Smooth muscle cell (in vitro differentiated cells): ENCODE results near the gene KRT222. TPM values are rescaled to one million over a fixed set of nuclear protein-coding genes. Genes with fewer than 3 reads are reported as not detected.

Experiments used
- DNase-seq: peaks from one replicate; lab custom pipeline; 2025; ENCODE audit not compliant: unreplicated experiment; lab: John Stamatoyannopoulos, UW
- H2AFZ ChIP-seq: fragments of 200-600 bp; sonication (generic); 2 replicates; pipeline ENCODE4 v1.6.0; 2016; ENCODE audit warnings: antibody characterized with exemption, low read depth, mild to moderate bottlenecking
- H3F3A ChIP-seq: fragments of 200-600 bp; sonication (generic); 2 replicates; pipeline ENCODE4 v1.6.0; 2017; ENCODE audit warnings: antibody characterized with exemption, low read depth
- H3K27ac ChIP-seq: fragments of 200-600 bp; sonication (generic); 2 replicates; pipeline ENCODE4 v1.5.1; 2016; ENCODE audit warnings: low read depth, mild to moderate bottlenecking
- H3K27me3 ChIP-seq: fragments of 200-600 bp; sonication (generic); 2 replicates; pipeline ENCODE4 v1.6.1; 2016; ENCODE audit warnings: low read depth, mild to moderate bottlenecking
- H3K36me3 ChIP-seq: fragments of 200-600 bp; sonication (generic); 2 replicates; pipeline ENCODE4 v1.5.1; 2016; ENCODE audit warnings: low read depth
- H3K4me1 ChIP-seq: fragments of 200-600 bp; sonication (generic); 2 replicates; pipeline ENCODE4 v1.5.1; 2016; ENCODE audit warnings: low read depth
- H3K4me2 ChIP-seq: fragments of 200-600 bp; sonication (generic); 2 replicates; pipeline ENCODE4 v1.6.0; 2016; ENCODE audit warnings: mild to moderate bottlenecking
- H3K4me3 ChIP-seq: fragments of 200-600 bp; sonication (generic); 2 replicates; pipeline ENCODE4 v1.5.1; 2016; ENCODE audit warnings: mild to moderate bottlenecking
- H3K79me2 ChIP-seq: fragments of 200-600 bp; sonication (generic); 2 replicates; pipeline ENCODE4 v1.6.0; 2016; ENCODE audit warnings: low read depth, mild to moderate bottlenecking
- H3K9ac ChIP-seq: fragments of 200-600 bp; sonication (generic); 2 replicates; pipeline ENCODE4 v1.6.0; 2016; ENCODE audit warnings: low read depth
- H3K9me3 ChIP-seq: fragments of 200-600 bp; sonication (generic); replicated peaks from 2 replicates; pipeline ENCODE4 v1.5.1; 2016; ENCODE audit warnings: low read depth
- H4K20me1 ChIP-seq: fragments of 200-600 bp; sonication (generic); 2 replicates; pipeline ENCODE4 v1.6.0; 2016; ENCODE audit warnings: low read depth
- WGBS: methylation state at CpG from one replicate; pipeline ENCODE4 v1.1.7; 2016; ENCODE audit warnings: low lambda C conversion rate; 5-methylcytosine and 5-hydroxymethylcytosine counted together
- polyA plus RNA-seq: library from polyadenylated mRNA; unstranded; fragments of >200 nt; fragmentation: Nextera tagmentation; extraction: Ambion mirVana; gene quantifications from 2 replicates; pipeline ENCODE4 v1.2.1, GENCODE V29; 2016
- total RNA-seq: library from RNA; depleted of rRNA; stranded (reverse); fragments of >200 nt; gene quantifications from 2 replicates; pipeline ENCODE4 v1.2.3, GENCODE V29; 2014
- TF ChIP-seq, protein P1 (sequence below): fragments of 200-600 bp; sonication (generic); IDR thresholded peaks from 2 replicates; pipeline ENCODE4 v1.5.1; 2017; ENCODE audit warnings: borderline replicate concordance, mild to moderate bottlenecking, antibody characterized with exemption; ENCODE audit not compliant: insufficient read depth, poor library complexity, severe bottlenecking

KRT222 gene
- total and polyA plus RNA-seq, 2 experiments from 2014 or later = not detected

GRCh38 chr17:40615841-40616476 is 49.0 kb downstream of the KRT222 start:
- TF ChIP-seq, protein P1, sequence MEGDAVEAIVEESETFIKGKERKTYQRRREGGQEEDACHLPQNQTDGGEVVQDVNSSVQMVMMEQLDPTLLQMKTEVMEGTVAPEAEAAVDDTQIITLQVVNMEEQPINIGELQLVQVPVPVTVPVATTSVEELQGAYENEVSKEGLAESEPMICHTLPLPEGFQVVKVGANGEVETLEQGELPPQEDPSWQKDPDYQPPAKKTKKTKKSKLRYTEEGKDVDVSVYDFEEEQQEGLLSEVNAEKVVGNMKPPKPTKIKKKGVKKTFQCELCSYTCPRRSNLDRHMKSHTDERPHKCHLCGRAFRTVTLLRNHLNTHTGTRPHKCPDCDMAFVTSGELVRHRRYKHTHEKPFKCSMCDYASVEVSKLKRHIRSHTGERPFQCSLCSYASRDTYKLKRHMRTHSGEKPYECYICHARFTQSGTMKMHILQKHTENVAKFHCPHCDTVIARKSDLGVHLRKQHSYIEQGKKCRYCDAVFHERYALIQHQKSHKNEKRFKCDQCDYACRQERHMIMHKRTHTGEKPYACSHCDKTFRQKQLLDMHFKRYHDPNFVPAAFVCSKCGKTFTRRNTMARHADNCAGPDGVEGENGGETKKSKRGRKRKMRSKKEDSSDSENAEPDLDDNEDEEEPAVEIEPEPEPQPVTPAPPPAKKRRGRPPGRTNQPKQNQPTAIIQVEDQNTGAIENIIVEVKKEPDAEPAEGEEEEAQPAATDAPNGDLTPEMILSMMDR = no peak
- Histone ChIP-seq H2AFZ (no peak overlapping the region), H3K27me3 (peaks cover 3% of the 10 kb centered on the region), H3K4me2 (no peak overlapping the region), H3K9me3 (no peaks in the 10 kb centered on the region), H3K4me1 (no peaks in the 10 kb centered on the region), H3K9ac (no peak overlapping the region), H3F3A (no peaks in the 10 kb centered on the region), H4K20me1 (no peaks in the 10 kb centered on the region), H3K36me3 (no peaks in the 10 kb centered on the region), H3K27ac (no peak overlapping the region), H3K4me3 (no peak overlapping the region), H3K79me2 (no peaks in the 10 kb centered on the region)
- DNase-seq = no peak
- 86% methylated on average over 10 of the region's 10 CpGs for WGBS

DNA sequence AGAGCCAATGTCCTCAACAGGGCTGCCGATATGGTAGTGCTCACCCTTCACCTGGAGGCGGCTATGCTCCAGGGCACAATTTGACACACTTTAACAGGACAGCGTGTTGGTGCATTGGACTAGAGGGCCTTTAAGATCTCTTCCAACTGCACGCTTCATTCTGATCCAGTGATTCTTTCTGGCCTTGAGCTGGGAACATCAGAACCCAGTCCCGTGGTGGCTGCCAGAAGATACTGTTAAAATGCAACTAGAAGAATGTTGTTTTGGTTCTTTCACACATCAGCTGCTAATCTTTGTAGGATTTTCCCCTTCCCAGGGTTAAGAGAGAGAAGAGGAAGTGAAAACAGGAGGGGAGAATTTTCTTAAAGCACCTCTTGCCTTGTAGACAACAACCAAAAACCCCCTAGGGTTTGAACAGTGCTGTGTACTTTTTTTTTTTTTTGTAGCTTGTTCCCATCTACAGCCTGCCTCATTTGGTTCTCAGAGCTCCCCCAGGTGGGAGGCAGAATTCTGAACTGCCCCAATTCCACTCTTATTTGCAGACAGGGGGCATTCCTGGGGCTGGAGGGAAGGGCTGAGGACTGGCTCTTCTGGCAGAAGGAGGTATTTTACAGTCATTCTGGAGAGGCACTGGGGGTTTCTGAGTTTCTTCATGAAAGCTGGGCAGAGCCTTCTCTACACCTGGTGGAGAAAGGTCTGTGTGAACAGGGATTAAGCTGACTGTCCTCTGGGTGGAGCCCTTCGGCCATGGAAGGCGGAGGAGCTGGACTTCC is 49.7 kb downstream of the KRT222 start:
- Histone ChIP-seq H3K4me2 (no peak overlapping the region), H2AFZ (no peak overlapping the region), H3K36me3 (no peaks in the 10 kb centered on the region), H3K27me3 (peaks cover 3% of the 10 kb centered on the region), H3K4me3 (no peak overlapping the region), H3F3A (no peaks in the 10 kb centered on the region), H3K27ac (no peak overlapping the region), H3K79me2 (no peaks in the 10 kb centered on the region), H3K9me3 (no peaks in the 10 kb centered on the region), H4K20me1 (no peaks in the 10 kb centered on the region), H3K4me1 (no peaks in the 10 kb centered on the region), H3K9ac (no peak overlapping the region)
- TF ChIP-seq, protein P1 = no peak
- 66% methylated on average over 7 of the region's 7 CpGs for WGBS
- no peak for DNase-seq

- Histone ChIP-seq H3K4me3 (no peak overlapping the region), H3K9me3 (no peaks in the 10 kb centered on the region), H3K27me3 (peaks cover 3% of the 10 kb centered on the region), H3K27ac (no peak overlapping the region), H3K79me2 (no peaks in the 10 kb centered on the region), H3K36me3 (no peaks in the 10 kb centered on the region), H3K9ac (no peak overlapping the region), H3F3A (no peaks in the 10 kb centered on the region), H2AFZ (no peak overlapping the region), H3K4me2 (no peak overlapping the region), H3K4me1 (no peaks in the 10 kb centered on the region), H4K20me1 (no peaks in the 10 kb centered on the region)
- TF ChIP-seq, protein P1 = no peak
- WGBS = 88% methylated on average over 13 of the region's 13 CpGs
- DNase-seq = no peak
These were observed 50.4 kb downstream of the KRT222 start for GRCh38 chr17:40614431-40615067.
